H1 (cell line): ENCODE measurements around the gene DLEC1.

ENCODE experiments used
- CREB1 ChIP-seq: IDR thresholded peaks from 2 replicates; pipeline ENCODE4 v1.6.1; 2012; ENCODE audit warnings: inconsistent platforms
- HDAC6 ChIP-seq: IDR thresholded peaks from one replicate; pipeline ENCODE4 v1.7.1; 2012; ENCODE audit warnings: low read depth, mild to moderate bottlenecking, inconsistent platforms, low read length, moderate library complexity
- JUND ChIP-seq: IDR thresholded peaks from 2 replicates; pipeline ENCODE4 v1.6.1; 2011; ENCODE audit warnings: mild to moderate bottlenecking, improper control_type of control experiment, low read length
- KDM1A ChIP-seq: fragments of 200-600, 300-600 bp; sonication (generic); IDR thresholded peaks from 2 replicates; pipeline ENCODE4 v1.7.1; 2016; ENCODE audit warnings: mild to moderate bottlenecking, low read length, borderline replicate concordance
- POLR2A ChIP-seq, 2 experiments: IDR thresholded peaks; 1 replicate in 1 of 2; 2 replicates in 1 of 2; pipeline ENCODE4 v1.6.1; 2011; ENCODE audit warnings: low read depth in 2 of 2, low read length in 2 of 2, mild to moderate bottlenecking in 2 of 2; ENCODE audit errors: control extremely low read depth in 1 of 2
- RNF2 ChIP-seq: fragments of 200-900, 300-1000 bp; sonication (generic); IDR thresholded peaks from 2 replicates; pipeline ENCODE4 v1.7.1; 2016; ENCODE audit warnings: borderline replicate concordance, low read depth, mild to moderate bottlenecking, antibody characterized with exemption, low read length; ENCODE audit not compliant: poor library complexity, severe bottlenecking; ENCODE audit errors: missing control alignments
- TBP ChIP-seq: IDR thresholded peaks from 2 replicates; pipeline ENCODE4 v1.6.1; 2011; ENCODE audit warnings: low read depth, low read length, improper control_type of control experiment
- YY1 ChIP-seq: IDR thresholded peaks from 2 replicates; pipeline ENCODE4 v1.6.1; 2011; ENCODE audit warnings: low read depth, mild to moderate bottlenecking, low read length
- TF ChIP-seq, protein P1 (sequence below), 3 experiments: IDR thresholded peaks; 1 replicate in 2 of 3; 2 replicates in 1 of 3; pipeline versions ENCODE4 v1.5.1 to v1.6.1; 2011; ENCODE audit warnings: low read length in 3 of 3, mild to moderate bottlenecking in 3 of 3, inconsistent platforms in 2 of 3, low read depth in 1 of 3, moderate library complexity in 1 of 3; ENCODE audit not compliant: insufficient read depth in 1 of 3; ENCODE audit errors: control extremely low read depth in 1 of 3

DNA sequence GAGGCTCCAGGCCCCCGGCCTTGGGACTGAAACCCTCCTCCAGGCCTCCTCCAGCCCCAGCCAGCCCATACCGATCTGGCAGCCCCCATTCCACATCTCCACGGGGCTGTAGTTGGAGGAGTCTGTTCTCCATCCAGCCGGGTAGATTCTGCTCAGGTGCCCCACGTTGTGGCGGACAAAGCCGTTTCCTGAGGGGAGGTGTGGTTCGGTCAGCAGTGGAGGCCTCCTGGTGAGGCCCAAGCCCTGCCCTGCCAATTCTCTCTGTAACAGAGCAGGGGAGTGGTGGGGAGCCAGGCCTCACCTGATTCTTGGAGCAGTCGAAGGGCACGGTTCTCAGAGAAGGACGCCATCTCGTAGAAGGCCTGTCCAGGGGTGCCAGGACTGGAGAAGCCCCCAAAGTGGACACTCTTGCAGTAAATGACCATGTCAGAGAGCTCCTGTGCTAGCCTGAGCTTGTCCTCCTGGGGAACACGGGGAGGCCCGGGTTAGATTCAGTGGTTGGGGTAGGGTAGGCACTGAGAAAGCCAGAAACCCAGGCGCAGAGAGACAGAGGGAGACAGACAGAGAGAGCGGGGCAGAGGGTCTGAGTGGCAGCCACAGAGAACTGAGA is 29.9 kb upstream of the DLEC1 start:
- TF ChIP-seq POLR2A (IDR thresholded peaks at IDR 0.05; ENCODE audit: control extremely low read depth in 1 of 2, low read depth in 2 of 2, low read length in 2 of 2) (no peak), RNF2 (no peak), CREB1 (no peak), JUND (no peak), TBP (no peak), HDAC6 (no peak), KDM1A (no peak), YY1 (no peak)
- TF ChIP-seq, protein P1, sequence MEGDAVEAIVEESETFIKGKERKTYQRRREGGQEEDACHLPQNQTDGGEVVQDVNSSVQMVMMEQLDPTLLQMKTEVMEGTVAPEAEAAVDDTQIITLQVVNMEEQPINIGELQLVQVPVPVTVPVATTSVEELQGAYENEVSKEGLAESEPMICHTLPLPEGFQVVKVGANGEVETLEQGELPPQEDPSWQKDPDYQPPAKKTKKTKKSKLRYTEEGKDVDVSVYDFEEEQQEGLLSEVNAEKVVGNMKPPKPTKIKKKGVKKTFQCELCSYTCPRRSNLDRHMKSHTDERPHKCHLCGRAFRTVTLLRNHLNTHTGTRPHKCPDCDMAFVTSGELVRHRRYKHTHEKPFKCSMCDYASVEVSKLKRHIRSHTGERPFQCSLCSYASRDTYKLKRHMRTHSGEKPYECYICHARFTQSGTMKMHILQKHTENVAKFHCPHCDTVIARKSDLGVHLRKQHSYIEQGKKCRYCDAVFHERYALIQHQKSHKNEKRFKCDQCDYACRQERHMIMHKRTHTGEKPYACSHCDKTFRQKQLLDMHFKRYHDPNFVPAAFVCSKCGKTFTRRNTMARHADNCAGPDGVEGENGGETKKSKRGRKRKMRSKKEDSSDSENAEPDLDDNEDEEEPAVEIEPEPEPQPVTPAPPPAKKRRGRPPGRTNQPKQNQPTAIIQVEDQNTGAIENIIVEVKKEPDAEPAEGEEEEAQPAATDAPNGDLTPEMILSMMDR (IDR thresholded peaks at IDR 0.05; ENCODE audit: control extremely low read depth in 1 of 3, insufficient read depth in 1 of 3, low read depth in 1 of 3, low read length in 3 of 3) = no peak
